Spleen (tissue), 7 donors: ENCODE measurements around the gene GMPPB.

Experiments used
- CTCF ChIP-seq, 11 experiments: fragments of 200-600 bp in 7 of 11; fragments of 450-650 bp in 4 of 11; sonication (generic) in 4 of 11; IDR thresholded peaks in 8 of 11; conservative IDR thresholded peaks in 3 of 11; 1 replicate in 7 of 11; 2 replicates in 4 of 11; pipeline versions ENCODE4 v1.4.0 to v1.8.0; 2016 to 2021; ENCODE audit warnings: antibody characterized with exemption in 11 of 11, inconsistent platforms in 4 of 11, mild to moderate bottlenecking in 1 of 11
- POLR2A ChIP-seq, 3 donors: fragments of 450-650 bp; IDR thresholded peaks; one replicate each; pipeline ENCODE4 v1.5.1; 2017; ENCODE audit warnings: antibody characterized with exemption in 3 of 3, mild to moderate bottlenecking in 1 of 3
- donor health status: DM: no; HTN: no; CAD: no; lungs with moderate emphysema.
- donor health status: DM: no; HTN: no; CAD: no.
- donor health status: DM: no; HTN: no; CAD: no.

GRCh38 chr3:49723296-49723627 is 489 bp downstream of the GMPPB start:
- TF ChIP-seq POLR2A (IDR thresholded peaks at IDR 0.05), result no peak
- no peak for TF ChIP-seq CTCF (IDR thresholded peaks at IDR 0.05 in 8 of 11, conservative IDR thresholded peaks at IDR 0.05 in 3 of 11)
